SK-N-MC (cell line): ENCODE results near the gene RGS2.

Experiments
- DNase-seq: peaks from one replicate; pipeline ENCODE4 v3.0.0-alpha.2; 2011; ENCODE audit warnings: low read depth, low spot score
- H3K27ac ChIP-seq: fragments of 200-600 bp; sonication (generic); 2 replicates; pipeline ENCODE4 v1.5.1; 2016; ENCODE audit warnings: mixed run types
- H3K36me3 ChIP-seq: fragments of 200-600 bp; sonication (generic); 2 replicates; pipeline ENCODE4 v1.6.1; 2017; ENCODE audit warnings: antibody characterized with exemption, low read length, mixed read lengths; ENCODE audit not compliant: insufficient read depth
- H3K4me3 ChIP-seq: fragments of 200-600 bp; sonication (generic); 2 replicates; pipeline ENCODE4 v1.5.1; 2016
- H3K9ac ChIP-seq: fragments of 200-600 bp; sonication (generic); 2 replicates; pipeline ENCODE4 v1.8.0; 2017; ENCODE audit warnings: mixed run types, mixed read lengths; ENCODE audit not compliant: insufficient read length
- H3K9me3 ChIP-seq: fragments of 200-600 bp; sonication (generic); 2 replicates; pipeline ENCODE4 v1.6.1; 2017; ENCODE audit warnings: low read depth, mild to moderate bottlenecking, antibody characterized with exemption, low read length, moderate library complexity, mixed read lengths
- EZH2 ChIP-seq: fragments of 200-600 bp; sonication (generic); IDR thresholded peaks from one replicate; pipeline ENCODE4 v1.6.1; 2017; ENCODE audit warnings: antibody characterized with exemption
- FOXP2 ChIP-seq: optimal IDR thresholded peaks from 2 replicates; pipeline ENCODE3; 2011; ENCODE audit warnings: mild to moderate bottlenecking, moderate library complexity; ENCODE audit not compliant: insufficient read depth; ENCODE audit errors: extremely low read length, control extremely low read depth
- POLR2AphosphoS5 ChIP-seq: IDR thresholded peaks from 2 replicates; pipeline ENCODE4 v1.6.1; 2012; ENCODE audit warnings: mild to moderate bottlenecking, low read depth, low read length, borderline replicate concordance

The RGS2 gene

GRCh38 chr1:192852001-192852947, 43.4 kb downstream of the RGS2 start:
- no peak overlapping the region for H3K27ac ChIP-seq
- no peaks in the 10 kb centered on the region for H3K36me3 ChIP-seq
- no peak overlapping the region for H3K4me3 ChIP-seq
- no peak overlapping the region for H3K9ac ChIP-seq
- no peaks in the 10 kb centered on the region for H3K9me3 ChIP-seq
- TF ChIP-seq POLR2AphosphoS5 (no peak), EZH2 (no peak), FOXP2 (no peak)
- DNase-seq, result no peak

GRCh38 chr1:192858456-192858855, 49.6 kb downstream of the RGS2 start:
- H3K9ac ChIP-seq, result no peak overlapping the region
- TF ChIP-seq POLR2AphosphoS5 (no peak), EZH2 (no peak), FOXP2 (no peak)
- no peaks in the 10 kb centered on the region for H3K36me3 ChIP-seq
- no peak overlapping the region for H3K4me3 ChIP-seq
- DNase-seq, result no peak
- no peaks in the 10 kb centered on the region for H3K9me3 ChIP-seq
- no peak overlapping the region for H3K27ac ChIP-seq

GRCh38 chr1:192859808-192860207, 51.0 kb downstream of the RGS2 start:
- DNase-seq, result no peak
- Histone ChIP-seq H3K4me3 (no peak overlapping the region), H3K9me3 (no peaks in the 10 kb centered on the region), H3K36me3 (no peaks in the 10 kb centered on the region), H3K9ac (no peak overlapping the region), H3K27ac (no peak overlapping the region)
- TF ChIP-seq POLR2AphosphoS5, result no peak
- no peak for TF ChIP-seq EZH2
- no peak for TF ChIP-seq FOXP2

GRCh38 chr1:192860478-192861185, 51.8 kb downstream of the RGS2 start:
- Histone ChIP-seq H3K36me3 (no peaks in the 10 kb centered on the region), H3K9me3 (no peaks in the 10 kb centered on the region), H3K4me3 (no peak overlapping the region), H3K27ac (no peak overlapping the region), H3K9ac (no peak overlapping the region)
- TF ChIP-seq EZH2 (no peak), POLR2AphosphoS5 (no peak), FOXP2 (no peak)
- no peak for DNase-seq

GRCh38 chr1:192861860-192862259, 53.0 kb downstream of the RGS2 start:
- no peak for TF ChIP-seq FOXP2
- TF ChIP-seq POLR2AphosphoS5, result no peak
- no peak for TF ChIP-seq EZH2
- Histone ChIP-seq H3K4me3 (no peak overlapping the region), H3K9me3 (no peaks in the 10 kb centered on the region), H3K9ac (no peak overlapping the region), H3K27ac (no peak overlapping the region), H3K36me3 (no peaks in the 10 kb centered on the region)
- no peak for DNase-seq
